Measurements from ENCODE around the gene LMF1.

- TF ChIP-seq POLR2A (IDR thresholded peaks at IDR 0.05; ENCODE audit: low read length) (no peak), GATA1 (IDR thresholded peaks at IDR 0.05; ENCODE audit: low read depth, low read length) (no peak)
Observed at GRCh38 chr16:928526-928925, 42.3 kb downstream of the LMF1 start.
